GM18907 (cell line): ENCODE data around the gene ACTG2.
"Not testable (repeated sequence)": the region's sequence is repeated elsewhere in the genome, so short reads cannot be mapped to it uniquely, and the experiment has no call there.

ENCODE experiments used
- ATAC-seq: cut with Tn5 transposase; IDR thresholded peaks from one replicate; pipeline ENCODE4 v1.9.1; 2021; ENCODE audit warnings: mild to moderate bottlenecking, moderate library complexity; ENCODE audit not compliant: unreplicated experiment

The ACTG2 gene

DNA sequence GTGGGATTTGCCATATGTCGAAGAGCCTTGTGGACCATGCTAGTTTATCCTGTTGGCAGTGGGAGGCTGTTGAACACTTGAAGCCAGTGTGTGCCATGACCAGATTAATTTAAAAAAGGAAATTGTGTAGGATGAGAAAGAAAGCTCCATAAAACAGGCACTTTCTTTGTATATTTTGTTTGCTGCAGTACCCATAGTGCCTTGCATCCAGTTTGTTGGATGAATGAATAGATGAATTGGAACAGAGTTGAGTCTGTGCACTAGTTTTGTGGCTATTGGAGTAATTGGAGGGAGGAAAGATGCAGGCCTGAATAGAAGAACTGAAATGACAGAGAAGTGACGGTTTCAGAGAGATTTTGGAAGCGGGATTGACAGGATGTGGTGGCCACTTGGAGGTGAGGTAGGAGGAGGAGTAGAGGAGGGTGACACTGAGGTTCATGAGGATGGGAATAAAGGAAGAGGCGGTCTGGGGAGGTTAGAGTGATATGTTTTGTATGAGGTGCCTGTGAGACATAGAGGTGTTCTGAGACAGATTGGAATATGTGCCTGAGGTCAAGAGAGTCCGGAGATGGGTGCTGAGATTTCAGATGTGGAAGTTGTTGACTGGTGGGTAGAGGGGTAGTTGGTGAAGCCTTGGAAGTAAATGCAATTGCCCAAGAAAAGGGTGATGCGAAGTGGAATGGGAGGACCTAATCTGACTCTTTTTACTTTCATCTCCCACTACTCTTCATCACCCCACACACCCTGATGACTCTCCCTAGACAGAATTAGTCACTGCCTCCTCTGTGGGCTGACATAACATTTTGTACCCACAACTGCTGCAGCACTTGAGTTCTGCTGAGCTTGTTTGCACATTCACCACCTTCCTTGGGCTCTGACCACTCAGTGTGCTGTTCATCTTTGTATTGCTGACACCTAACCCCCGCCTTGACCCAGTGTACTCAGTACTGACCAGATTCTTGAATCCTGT is 39.0 kb downstream of the ACTG2 start:
- ATAC-seq, result no peak

GRCh38 chr2:73933194-73933593 is 40.4 kb downstream of the ACTG2 start:
- ATAC-seq, result no peak

- ATAC-seq, result no peak
These were observed 42.8 kb downstream of the ACTG2 start for GRCh38 chr2:73935641-73936040.

DNA sequence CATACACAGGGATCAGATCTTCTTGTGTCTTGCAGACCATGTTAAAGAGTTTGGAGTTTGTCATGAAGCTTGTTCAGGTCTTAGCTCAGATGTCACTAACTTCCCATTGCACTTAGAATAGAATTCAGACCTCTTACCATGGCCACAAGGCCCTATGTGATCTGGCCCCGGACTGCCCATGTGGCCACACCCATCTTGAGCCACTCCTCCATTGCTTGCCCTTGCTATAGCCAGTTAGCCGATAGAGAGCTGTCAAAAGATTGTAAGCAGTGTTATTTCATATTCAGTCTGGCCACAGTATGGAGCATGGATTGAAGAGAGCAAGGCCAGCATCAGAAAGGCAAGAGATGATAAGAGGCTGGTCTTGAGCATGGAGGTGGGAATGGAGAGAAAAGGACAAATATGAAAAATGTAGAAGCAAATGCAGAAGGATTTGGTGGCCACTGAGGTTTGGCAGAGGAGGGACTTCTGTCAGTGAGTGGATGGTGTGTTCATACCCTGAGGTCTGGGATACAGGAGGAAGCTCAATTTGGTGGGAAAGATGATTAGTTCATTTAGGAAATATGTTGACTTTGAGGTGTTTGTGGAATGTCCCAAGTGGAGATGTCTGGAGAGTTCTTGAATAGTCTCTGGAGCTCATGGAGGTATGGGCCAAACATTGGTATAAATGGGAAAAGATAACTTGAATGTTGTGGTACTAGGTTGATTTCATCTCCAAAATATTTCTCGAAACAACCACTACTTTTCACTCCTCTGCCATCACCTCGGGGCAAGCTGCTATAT is 44.5 kb downstream of the ACTG2 start:
- ATAC-seq, result no peak

DNA sequence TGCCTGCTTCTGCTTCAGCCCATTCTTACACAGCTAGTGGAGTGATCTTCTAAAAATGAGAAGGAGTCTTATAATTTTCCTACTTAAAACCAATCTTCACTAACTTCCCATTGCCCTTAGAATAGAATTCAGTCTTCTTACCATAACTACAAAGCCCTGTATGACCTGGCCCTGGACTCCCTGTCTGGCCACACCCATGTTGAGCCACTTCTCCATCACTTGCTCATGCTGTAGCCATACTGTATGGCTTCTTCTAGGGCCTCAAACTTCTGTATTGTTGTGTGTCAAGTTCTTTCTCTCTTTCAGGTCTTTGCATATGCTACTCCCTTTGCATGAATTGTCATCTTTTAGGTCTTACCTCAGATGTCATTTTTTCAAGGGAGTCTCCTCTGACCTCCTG is 45.1 kb downstream of the ACTG2 start:
- no peak for ATAC-seq

- no peak for ATAC-seq
These were observed 46.0 kb downstream of the ACTG2 start for GRCh38 chr2:73938718-73939352.

- no peak for ATAC-seq
These were observed 46.6 kb downstream of the ACTG2 start for GRCh38 chr2:73939419-73939818.

DNA sequence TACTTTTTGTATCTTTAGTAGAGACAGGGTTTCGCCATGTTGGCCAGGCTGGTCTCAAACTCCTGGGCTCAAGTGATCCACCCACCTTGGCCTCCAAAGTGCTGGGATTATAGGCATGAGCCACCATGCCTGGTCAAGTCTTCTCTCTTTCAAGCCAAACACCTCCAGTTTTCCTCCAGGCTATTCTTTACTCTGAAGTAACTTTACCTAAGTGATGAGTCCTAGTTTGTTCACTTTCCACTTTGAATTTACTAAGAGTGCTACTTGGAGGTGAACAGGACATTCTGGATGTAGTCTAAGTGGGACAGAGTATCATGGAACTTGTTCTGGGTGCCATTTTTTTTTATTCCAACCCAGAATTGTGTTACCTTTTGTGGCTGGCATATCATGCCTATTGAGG is 47.3 kb downstream of the ACTG2 start:
- not testable (repeated sequence) for ATAC-seq

DNA sequence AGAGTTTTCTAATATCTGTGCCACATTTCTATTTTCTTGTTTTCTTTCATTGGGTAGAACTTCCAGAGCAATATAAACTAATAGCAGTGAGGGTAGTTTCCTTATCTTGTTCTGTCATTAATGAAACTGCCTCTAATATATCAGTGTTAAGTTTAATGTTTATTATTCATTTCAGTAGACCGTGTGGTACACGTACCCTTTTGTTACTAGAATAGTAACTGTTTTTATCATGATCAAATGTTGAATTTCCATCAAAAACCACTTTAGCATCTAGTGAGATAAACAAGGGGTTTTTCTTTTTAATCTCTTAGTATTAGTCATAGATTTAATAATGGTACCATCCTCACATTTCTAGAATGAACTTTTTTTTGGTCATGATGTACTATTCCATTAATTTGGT is 49.9 kb downstream of the ACTG2 start:
- ATAC-seq, result no peak

DNA sequence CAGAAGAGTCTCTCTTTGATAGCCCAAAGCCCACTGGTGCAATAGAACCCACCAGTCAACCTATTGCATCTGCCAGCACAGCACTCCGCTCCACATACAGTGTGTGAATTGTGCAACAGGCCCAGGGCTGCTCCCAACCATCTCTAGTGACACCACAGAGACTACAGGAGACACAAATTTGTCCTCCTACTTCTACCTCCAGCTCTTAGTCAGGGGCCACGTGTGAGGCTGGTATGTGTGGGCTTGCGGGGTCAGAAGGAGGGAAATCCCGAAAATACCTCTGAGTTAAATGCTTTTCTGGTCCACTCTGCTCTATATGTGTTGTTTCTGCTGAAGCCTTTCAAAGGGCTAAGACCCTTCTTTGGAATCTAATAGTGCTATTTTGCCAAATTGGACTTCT is 51.9 kb downstream of the ACTG2 start:
- no peak for ATAC-seq

- no peak for ATAC-seq
These were observed 53.4 kb downstream of the ACTG2 start for GRCh38 chr2:73946215-73946614.

DNA sequence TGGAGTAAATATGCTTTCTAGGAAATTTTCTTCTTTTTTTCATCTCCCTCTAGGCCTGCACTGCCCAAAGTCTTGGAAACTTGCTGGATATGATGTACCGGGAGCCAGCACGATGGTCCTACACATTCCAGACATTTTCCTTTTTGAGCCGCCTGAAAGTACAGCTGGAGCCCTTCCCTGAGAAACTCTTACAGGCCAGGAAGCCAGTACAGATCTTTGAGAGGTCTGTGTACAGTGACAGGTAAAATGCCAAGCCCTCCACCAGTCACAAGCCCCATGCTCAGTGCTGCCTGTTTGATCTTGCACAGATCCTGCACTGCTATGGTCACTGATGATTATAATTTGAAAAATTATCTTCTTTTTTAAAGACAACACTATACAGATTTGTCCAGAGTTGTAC is 53.9 kb downstream of the ACTG2 start:
- ATAC-seq, result no peak

- ATAC-seq, result no peak
These were observed 54.7 kb downstream of the ACTG2 start for GRCh38 chr2:73947412-73948018.

GRCh38 chr2:73949802-73950201 is 57.0 kb downstream of the ACTG2 start:
- ATAC-seq, result no peak

- no peak for ATAC-seq
These were observed 60.0 kb downstream of the ACTG2 start for GRCh38 chr2:73952499-73953446.

DNA sequence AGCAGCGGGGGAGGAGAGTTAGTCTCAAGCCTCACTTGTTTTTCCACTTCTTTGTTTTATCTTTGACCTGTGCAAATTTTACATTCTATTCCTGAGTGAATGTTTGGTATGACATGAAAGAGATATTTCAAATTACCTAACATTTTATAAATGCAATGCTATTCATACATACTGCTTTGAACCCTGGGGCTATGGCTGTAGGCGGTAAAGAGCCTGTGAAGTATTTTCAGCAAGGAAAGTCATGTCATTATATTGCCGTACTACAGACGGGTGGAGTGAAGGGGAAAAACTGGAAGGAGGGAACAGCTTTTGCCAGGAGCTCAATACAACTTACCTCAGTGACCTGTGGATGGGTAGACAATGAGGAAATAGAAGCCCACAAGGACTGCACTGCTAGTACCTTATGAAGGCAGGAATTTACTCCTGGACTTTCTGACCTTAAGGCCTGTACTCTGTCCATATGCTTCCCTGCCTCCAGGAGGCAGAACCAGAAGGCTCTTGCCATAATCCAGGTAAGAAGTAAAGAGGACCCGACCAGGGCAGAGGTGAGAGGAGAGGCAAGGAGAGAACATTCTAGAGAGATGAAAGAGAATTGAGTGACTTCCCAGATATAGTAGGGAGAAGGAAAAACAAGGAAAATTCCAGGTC is 63.5 kb downstream of the ACTG2 start:
- no peak for ATAC-seq

- no peak for ATAC-seq
These were observed 68.5 kb downstream of the ACTG2 start for GRCh38 chr2:73961274-73961673.

- ATAC-seq, result no peak
These were observed 69.2 kb downstream of the ACTG2 start for GRCh38 chr2:73961823-73962615.

GRCh38 chr2:73962798-73963197 is 70.0 kb downstream of the ACTG2 start:
- no peak for ATAC-seq
